ENCODE measurements around the gene SNAP29. TPM values are rescaled to one million over a fixed set of nuclear protein-coding genes. Genes with fewer than 3 reads are reported as not detected.

Gene SNAP29
- total and polyA plus RNA-seq, 2 donors (not counting 3 experiments of a cell fraction or from before 2014, with no cell fraction given): 16.4 to 26.7 TPM

- ChIA-PET CTCF (interaction anchor here (0.9 to 1.5 kb wide), 2 partner anchors 10 to 57 kb away, joined by 3 to 5 read pairs; no protein-coding TSS in a partner anchor), POLR2A (interaction anchor here (0.7 kb wide), 1 partner anchor 959 kb away, joined by 4 read pairs; no protein-coding TSS in a partner anchor)
- Histone ChIP-seq H3K4me2 (ENCODE audit: insufficient read depth, low read length) (no peak overlapping the region), H3K9me1 (replicated peaks; ENCODE audit: control insufficient read depth, extremely low read depth, insufficient read depth, low read length) (no peaks in the 10 kb centered on the region), H3K79me2 (ENCODE audit: control insufficient read depth, insufficient read depth, low read length) (peaks cover 12% of the 10 kb centered on the region), H3K27me3 (ENCODE audit: control insufficient read depth in 2 of 2, insufficient read depth in 2 of 2, low read length in 2 of 2) (no peaks in the 10 kb centered on the region), H3K9ac (replicated peaks; ENCODE audit: extremely low read depth, insufficient read depth, low read length) (no peak overlapping the region), H4K20me1 (replicated peaks; ENCODE audit: control insufficient read depth, extremely low read depth, insufficient read depth, low read length) (no peaks in the 10 kb centered on the region), H3K9me3 (replicated peaks; ENCODE audit: control insufficient read depth, insufficient read depth, low read length) (no peaks in the 10 kb centered on the region), H3K36me3 (ENCODE audit: control insufficient read depth in 2 of 2, extremely low read depth in 1 of 2, insufficient read depth in 2 of 2, low read length in 2 of 2) (peaks cover 0 to 12% of the 10 kb centered on the region in 2 experiments), H2AFZ (ENCODE audit: low read depth, low read length) (no peak overlapping the region), H3K4me1 (ENCODE audit: control insufficient read depth, extremely low read depth, insufficient read depth, low read length) (no peaks in the 10 kb centered on the region), H3K27ac (ENCODE audit: insufficient read depth, low read depth, low read length) (no peak overlapping the region), H3K4me3 (replicated peaks in 1 of 3; ENCODE audit: insufficient read depth in 1 of 3, low read depth in 1 of 3, low read length in 3 of 3) (no peak overlapping the region)
- TF ChIP-seq FOS (IDR thresholded peaks at IDR 0.05; ENCODE audit: borderline replicate concordance, insufficient read depth, low read length) (no peak), EZH2 (IDR thresholded peaks at IDR 0.05; ENCODE audit: borderline replicate concordance, low read depth, low read length, severe bottlenecking) (no peak), JUN (IDR thresholded peaks at IDR 0.05; ENCODE audit: borderline replicate concordance, insufficient read depth, insufficient read length, low read depth) (no peak), MYC (IDR thresholded peaks at IDR 0.05; ENCODE audit: low read depth, low read length) (no peak), MAX (IDR thresholded peaks at IDR 0.05; ENCODE audit: insufficient read depth, insufficient read length) (no peak), GATA2 (IDR thresholded peaks at IDR 0.05; ENCODE audit: insufficient read depth, insufficient read length, low read depth, low read length) (no peak), CTCF (IDR thresholded peaks at IDR 0.05; ENCODE audit: extremely low read depth in 1 of 2, insufficient read depth in 1 of 2, low read depth in 1 of 2, low read length in 2 of 2) (no peak), POLR2AphosphoS5 (IDR thresholded peaks at IDR 0.05; ENCODE audit: insufficient read depth, low read depth, low read length) (no peak), POLR2A (IDR thresholded peaks at IDR 0.05; ENCODE audit: low read depth, low read length) (no peak)
- no TSS peak for BruUV-seq (replicated peaks)
- intact Hi-C loops (cut with micrococcal nuclease): no loop called here
- FAIRE-seq (no peak), DNase-seq (ENCODE audit: low read depth, low spot score) (no peak)
- dilution Hi-C loops (cut with MboI; ENCODE audit: extremely low pct_ligation_motif_present, low sequenced_read_pairs): no loop called here
Measured at GRCh38 chr22:20834725-20835124, 24.1 kb upstream of the SNAP29 start.

Data from endothelial cell of umbilical vein (primary cell).